Measurements from ENCODE around the gene PLN.

The PLN gene

DNA sequence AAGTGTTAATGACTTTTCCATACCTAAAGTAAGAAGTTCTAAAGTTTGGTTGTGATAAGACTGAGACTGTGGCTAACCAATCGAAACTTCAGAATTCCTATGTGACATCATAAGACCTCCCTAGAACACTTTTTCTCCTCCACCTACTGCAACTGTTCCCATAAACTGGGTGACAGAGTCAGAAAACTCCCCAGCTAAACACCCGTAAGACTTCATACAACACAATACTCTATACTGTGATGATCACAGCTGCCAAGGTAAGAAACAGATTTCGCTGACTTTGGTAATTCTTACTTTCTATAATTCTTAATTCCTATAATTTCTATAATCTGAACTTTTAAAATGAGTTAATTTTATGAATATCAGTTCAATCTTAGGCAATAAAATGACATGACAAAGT is at the start of gene PLN:
TSS of gene PLN (plus strand) at position 161 of the 400 bp plus-strand sequence. CDS start 10,626 bp downstream, outside the sequence.
- no peak for DNase-seq (ENCODE audit: low read depth in 1 of 2, low spot score in 1 of 2)

DNA sequence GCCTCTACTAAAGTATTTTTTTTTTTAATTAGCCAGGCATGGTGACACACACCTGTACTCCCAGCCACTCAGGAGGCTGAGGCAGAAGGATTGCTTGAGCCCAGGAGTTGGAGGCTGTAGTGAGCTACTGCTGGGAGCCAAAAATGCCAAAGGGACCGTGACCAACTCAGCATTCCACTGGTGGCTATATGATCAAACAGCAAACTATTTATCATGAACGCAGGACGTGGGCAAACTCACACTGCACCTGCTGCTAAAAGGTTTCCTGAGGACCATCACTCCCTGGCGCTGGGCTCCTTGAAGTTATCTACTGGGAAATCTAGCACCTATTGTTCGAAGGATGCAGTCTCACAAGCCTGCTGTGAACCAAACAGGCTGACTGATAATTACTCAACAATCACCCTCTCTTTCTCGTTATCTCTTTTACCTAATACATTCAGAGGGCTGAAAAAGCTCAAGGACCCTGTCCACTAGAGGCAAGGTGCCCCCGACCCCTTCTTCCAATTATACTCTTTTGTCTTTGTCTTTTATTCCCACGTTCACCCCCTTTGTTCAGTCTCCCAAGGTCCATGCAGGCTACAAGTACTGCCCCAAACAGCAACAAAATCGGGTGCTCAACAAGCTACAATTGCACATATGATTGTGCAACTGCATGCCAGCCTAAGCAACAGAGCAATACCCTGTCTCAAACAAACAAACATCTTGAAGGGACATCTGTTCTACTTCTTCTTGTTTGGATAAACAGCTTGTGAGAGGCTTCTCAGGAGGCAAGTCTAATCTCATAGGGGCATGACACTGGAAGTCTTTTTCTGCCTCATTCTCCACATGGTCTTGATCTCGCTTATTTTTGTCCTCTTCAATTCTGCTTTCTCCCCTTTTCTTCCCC is 47.7 kb upstream of the PLN start:
- no peak for DNase-seq (ENCODE audit: low read depth in 1 of 2, low spot score in 1 of 2)

DNA sequence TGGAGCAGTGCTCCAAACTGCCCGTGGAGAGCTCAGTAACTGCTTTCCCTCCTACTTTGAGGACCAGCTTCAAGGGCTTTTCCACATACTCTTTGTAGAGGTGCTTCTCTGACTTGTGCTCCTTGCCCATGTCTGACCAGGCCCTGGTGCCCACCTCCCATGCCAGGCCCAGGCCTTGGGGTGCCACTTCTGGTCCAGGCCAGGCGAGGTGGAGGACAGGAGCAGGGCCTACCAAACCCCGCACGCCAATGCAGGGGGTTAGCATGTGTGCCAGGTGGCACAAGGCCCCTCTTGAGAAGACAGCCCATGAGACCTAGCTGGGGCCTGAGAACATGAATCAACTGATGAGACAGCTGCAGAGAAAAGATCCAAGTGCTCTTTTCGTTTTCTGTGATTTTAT is 47.0 kb upstream of the PLN start:
- DNase-seq (ENCODE audit: low read depth in 1 of 2, low spot score in 1 of 2) = no peak

DNA sequence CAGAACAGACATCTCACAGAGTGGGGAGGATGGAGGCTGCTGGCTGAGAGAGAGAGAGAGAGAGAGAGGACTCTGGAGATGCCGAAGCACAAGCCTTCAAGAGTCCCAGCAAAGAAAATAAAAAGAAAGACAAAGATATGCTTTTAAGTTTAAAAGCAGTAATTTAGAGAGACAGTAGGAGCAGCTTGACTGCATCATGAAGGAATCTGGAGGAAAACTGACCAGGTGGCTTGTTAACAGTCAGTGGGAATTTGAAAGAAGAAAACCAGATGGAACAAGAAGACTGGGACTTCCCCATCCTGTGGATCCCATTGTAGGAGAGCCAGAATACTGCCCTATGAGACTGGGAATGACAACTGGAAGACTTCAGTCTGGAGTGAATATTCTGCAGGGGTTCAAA is 46.3 kb upstream of the PLN start:
- no peak for DNase-seq (ENCODE audit: low read depth in 1 of 2, low spot score in 1 of 2)

DNA sequence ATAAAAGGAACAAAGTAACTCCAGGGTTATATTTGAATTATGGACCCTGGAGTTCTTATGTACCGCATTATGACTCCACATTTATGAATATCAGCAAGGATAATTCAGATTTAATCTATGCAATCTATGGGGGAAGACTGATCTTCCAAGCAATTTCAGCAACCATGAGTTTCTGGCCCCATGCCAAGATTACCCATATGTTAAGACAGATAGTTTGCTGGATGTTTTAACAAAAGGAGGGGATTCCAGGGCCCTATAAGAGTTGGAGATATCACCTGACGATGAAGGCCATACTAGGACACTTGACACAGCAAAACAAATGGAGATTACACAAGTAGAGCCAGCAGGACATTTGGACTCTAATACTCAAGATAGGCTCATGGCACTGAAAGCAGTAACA is 45.9 kb upstream of the PLN start:
- no peak for DNase-seq (ENCODE audit: low read depth in 1 of 2, low spot score in 1 of 2)

DNA sequence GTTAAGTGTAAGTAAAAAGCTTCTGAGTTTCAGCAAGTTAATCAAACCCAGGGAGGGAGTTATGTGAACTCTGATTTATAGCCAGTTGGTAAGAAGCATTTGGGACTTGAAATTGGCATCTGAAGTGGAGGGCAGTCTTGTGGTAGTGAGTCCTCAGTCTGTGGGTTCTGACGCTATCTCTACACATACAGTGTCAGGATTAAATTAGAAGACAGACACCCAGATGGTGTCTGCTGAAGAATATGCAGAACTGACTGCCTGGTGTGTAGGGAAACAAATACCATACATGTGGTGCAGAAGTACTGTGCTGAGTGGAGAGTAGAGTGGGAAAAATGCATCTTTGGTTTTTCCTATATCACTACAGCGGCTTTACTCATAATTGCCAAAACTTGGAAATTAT is 43.5 kb upstream of the PLN start:
- DNase-seq (ENCODE audit: low read depth in 1 of 2, low spot score in 1 of 2) = no peak

DNA sequence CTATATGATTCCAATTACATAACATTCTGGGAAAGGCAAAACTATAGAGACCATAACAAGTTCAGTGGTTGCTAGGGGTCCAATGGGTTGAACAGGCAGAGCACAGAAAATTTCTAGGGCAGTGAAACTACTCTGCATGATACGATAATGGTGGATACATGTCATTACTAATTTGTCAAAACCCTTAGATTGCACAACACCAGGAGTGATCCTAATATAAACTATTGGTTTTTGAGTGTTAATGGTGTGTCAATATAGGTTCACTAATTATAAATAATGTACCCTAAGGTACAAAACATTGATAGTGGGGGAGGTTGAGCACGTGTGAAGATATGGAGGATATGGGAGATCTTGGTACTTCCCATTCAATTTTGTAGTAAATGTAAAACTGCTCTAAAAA is 42.4 kb upstream of the PLN start:
- no peak for DNase-seq (ENCODE audit: low read depth in 1 of 2, low spot score in 1 of 2)

DNA sequence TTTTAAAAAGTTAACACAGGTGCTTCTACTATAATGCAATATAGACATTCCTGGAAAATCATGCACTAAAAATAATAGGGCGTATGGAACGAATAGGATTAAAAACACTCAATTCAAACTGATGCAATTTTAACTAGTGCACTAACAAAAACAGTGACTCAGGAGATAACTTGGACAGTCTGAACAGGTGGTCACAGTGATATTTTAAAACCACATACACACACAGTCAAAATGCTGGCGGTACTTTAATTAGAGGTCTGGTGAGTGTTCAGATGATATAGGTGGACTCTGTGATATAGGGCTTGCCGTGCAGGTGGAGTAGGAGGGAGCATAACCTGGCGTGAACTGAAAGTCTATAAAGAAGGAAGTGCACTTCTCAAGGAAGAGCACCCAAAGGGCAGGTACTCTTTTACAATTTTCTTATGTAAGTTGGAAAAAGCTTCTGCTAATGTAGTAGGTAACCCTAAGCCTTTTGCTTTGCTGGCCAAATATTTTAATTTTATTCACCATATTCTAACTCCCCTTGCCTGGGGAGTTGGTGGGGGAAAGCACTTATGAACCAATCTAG is 41.9 kb upstream of the PLN start:
- no peak for DNase-seq (ENCODE audit: low read depth in 1 of 2, low spot score in 1 of 2)

DNA sequence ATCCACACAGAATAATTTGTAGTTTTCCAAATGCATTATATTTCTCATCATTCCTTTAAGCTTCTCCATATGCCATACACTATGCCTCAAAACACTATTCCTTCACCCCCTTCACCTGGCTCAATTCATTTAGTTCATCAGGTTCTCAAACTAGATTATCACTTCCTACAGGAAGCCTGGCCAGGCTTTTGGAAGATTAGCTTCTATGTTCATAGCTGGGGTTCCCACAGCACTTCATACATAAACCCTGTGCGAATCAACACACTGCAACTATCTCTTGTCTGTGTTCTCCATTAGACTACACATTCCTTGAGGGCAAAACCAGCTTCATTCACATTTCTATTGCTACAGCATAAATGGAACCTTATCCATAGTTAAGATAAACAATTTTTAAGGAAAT is 40.5 kb upstream of the PLN start:
- no peak for DNase-seq (ENCODE audit: low read depth in 1 of 2, low spot score in 1 of 2)

DNA sequence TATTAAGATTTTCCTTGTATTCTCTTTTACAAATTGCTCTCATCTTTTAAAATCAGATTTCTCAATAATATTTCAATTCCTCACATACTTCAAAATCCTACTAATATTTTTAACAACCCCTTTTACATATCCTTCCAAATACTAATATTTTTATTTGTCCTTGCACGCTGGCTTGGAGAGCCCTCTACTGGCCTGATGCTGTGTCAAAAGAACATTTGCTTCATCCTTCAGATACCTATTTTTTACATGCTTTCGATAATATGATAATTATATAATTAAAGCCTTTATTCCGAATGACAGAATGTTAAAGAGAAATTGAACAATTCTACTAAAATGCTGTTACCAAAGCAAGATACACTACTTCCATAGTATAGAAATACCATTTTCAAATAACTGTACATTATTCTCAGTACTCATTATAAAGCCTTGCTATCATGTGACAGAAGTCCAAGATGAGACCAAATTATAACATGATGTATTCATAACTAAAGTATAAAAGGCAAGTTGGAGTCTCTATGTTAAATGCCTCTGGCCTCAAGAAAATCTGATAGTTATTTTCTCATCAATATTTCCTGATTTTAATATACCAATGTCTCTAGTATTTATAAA is 39.0 kb upstream of the PLN start:
- no peak for DNase-seq (ENCODE audit: low read depth in 1 of 2, low spot score in 1 of 2)

DNA sequence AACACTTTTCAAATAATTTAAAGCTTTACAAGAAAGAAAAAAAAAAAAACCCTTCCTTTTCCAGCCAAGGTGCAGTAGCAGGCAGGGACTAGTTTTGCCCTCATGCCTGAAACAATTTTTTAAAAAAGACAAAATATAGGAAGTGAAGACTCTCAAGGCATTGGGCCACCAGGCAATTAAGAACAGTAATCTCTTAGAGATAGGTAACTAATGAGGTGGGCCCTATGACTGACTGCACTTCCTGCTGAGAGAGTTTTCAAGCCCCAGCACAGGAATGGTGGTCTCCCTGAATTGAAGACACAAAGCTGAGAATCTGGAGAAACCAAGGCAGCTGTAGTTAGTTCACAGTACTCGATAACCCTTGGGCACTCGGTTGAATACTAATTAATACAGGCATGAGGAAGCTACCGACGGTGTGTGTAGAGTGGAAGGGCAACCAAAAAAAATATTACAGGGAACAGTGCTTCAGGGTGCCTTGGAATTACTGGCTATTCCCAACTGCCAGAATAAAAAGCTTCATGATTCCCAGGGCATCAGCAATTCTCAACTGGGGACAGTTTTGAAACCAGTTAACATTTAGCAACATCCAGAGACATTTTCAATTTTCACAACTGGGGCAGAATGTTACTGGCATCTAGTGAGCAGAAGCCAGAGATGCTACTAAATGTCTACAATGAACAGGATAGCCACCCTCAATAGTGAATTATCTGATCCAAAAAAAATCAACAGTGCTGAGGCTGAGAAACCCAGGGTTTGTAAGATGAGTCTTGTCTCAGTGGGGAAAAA is 36.0 kb upstream of the PLN start:
- no peak for DNase-seq (ENCODE audit: low read depth in 1 of 2, low spot score in 1 of 2)

DNA sequence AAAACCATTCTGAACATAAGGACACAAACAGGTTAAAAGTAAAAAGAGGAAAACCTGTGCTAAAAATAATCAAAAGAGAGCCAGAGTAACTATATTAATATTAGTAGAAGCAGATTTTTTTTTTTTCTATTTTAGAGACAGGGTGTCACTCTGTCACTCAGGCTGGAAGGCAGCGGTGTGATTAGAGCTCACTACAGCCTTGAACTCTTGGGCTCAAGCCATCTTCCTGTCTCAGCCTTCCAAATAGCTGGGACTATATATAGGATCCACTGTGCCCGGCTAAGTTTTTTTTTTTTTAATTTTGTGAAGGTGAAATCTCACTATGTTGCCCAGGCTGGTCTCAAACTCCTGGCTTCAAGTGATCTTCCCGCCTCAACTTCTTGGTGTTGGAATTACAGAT is 33.4 kb upstream of the PLN start:
- DNase-seq (ENCODE audit: low read depth in 1 of 2, low spot score in 1 of 2) = no peak

DNA sequence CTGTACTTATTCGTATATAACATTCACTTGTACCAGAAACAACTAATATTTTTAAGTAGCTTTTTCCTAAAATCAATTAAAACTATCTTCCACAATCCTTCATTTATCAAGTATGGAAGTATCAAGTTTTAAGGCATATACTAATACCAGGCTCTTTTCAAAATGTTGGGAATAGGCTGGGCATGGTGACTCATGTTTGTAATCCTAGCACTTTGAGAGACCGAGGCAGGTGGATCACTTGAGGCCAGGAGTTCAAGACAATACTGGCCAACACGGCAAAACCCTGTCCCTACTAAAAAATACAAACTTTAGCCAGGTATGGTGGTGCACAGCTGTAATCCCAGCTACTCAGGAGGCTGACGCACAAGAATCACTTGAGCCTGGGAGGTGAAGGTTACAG is 25.7 kb upstream of the PLN start:
- DNase-seq (ENCODE audit: low read depth in 1 of 2, low spot score in 1 of 2) = no peak

DNA sequence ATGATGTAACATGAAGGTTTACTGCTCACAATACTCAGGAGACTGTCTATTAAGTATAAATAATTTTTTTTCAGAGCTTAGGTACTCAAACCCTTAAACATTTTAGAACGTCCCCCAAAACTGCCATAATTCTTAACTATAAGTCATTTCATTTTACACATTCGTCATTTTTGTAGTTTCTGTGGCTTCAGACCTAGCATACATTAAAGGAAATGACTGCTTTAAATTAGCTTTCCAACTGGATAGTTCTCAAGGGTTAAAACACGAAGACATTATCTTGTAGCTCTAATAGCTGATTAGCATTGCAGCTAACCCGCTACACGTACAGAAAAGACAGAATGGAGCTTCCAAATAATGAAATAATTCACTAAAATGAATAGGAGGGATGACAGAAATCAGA is 24.9 kb upstream of the PLN start:
- DNase-seq (ENCODE audit: low read depth in 1 of 2, low spot score in 1 of 2) = no peak

DNA sequence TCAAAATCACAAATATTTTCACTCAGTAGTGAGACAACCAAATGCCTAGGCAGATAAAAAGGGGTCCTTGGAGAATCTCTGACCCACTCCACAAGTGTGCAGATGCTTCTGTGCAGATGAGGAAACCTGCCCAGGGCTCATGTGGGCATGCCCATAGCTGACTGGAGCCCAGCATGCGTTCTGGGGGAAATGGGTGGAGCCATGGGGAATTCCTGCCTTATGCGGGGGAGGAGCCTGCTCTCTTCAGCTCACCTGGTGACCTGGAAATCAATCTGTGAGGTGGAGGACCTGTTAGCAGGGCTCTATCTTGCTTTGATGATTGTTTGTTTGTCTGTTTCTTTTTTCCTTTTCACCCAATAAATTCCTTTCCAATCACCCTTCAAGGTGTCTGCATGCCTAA is 23.4 kb upstream of the PLN start:
- no peak for DNase-seq (ENCODE audit: low read depth in 1 of 2, low spot score in 1 of 2)

DNA sequence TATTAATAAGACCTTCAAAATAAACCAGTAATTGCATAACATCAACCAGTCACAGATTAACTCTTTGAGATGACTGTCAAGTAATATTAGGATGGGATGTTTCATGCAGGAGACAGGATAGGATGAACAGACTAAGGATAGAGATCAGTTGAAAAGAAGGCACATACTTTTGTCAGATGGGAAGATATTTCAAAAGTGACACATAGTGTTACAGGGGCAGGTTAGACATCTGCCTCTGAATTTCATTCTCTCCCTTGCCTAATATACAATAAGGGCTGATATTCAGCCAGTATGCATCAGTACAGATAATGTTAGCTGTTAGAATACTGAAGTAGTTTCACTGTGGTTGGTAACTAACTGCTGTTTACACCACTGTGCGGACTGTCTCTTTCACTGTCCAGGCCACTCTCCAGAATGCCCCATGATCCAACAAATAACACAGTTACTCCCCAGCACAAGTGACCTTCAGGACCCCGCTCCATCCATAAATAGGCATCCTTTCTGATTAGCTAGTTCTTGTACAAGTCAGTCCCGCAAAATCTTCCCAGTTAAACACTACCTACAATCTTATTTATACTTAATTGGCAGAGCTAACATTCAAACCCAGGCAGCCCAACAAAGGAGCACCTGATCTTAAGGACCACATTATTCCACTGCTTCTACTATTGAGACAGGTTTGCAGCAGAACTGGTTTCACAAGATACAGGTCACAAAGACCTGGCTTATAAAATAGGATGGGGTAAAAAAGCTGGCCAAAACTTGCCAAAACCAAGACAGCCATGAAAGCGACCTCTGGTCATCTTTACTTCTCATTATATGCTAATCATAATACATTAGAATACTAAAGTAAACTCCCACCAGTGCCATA is 21.9 kb upstream of the PLN start:
- DNase-seq (ENCODE audit: low read depth in 1 of 2, low spot score in 1 of 2) = no peak

DNA sequence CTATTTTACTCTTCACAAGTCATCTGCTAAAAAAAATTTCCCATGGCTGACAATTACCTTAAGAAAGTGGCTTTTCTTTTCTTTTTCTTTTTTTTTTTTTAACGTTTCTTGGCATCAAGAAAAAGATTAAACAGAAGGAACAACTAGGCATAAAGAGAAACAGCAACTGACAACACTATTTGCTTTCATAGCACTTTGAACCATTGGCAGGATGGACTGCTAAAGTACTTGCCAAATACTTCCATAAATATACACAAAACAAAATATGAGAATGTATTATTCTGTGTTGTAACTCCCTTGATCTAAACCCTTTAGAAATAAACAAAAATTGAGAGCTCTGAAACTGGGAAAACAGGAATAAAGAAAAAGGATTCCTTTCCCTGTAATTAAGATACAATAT is 20.0 kb upstream of the PLN start:
- DNase-seq (ENCODE audit: low read depth in 1 of 2, low spot score in 1 of 2) = no peak

DNA sequence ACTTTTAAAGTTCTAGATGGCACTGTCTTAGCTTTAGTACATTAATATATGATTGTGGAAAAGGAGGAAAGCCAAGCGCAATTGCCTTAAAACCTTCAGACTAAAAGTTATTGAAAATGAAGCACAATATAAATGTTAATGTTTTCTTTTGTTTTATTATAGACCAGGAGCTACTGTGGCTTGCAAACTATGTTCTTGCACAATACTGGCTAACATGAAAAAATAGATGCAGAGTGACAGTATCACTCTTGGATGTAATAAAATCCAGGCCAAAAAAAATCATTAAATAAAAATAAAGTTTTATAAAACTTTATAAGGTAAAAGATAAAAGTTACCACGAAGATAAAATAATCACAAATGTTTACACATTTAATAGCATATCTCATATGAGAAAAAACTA is 18.3 kb upstream of the PLN start:
- no peak for DNase-seq (ENCODE audit: low read depth in 1 of 2, low spot score in 1 of 2)

DNA sequence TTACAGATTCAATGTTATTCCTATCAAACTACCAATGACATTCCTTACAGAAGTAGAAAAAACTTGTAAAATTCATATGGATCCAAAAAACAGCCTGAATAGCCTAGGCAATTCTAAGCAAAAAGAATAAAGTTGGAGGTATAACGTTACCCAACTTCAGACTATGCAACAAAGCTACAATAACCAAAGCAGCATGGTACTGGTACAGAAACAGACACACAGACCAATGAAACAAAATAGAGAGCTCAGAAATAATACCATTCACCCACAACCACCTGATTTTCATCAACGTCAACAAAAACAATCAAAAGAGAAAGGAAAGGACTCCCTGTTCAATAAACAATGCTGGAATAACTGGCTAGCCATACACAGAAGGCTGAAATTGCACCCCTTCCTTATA is 17.2 kb upstream of the PLN start:
- DNase-seq (ENCODE audit: low read depth in 1 of 2, low spot score in 1 of 2) = no peak

DNA sequence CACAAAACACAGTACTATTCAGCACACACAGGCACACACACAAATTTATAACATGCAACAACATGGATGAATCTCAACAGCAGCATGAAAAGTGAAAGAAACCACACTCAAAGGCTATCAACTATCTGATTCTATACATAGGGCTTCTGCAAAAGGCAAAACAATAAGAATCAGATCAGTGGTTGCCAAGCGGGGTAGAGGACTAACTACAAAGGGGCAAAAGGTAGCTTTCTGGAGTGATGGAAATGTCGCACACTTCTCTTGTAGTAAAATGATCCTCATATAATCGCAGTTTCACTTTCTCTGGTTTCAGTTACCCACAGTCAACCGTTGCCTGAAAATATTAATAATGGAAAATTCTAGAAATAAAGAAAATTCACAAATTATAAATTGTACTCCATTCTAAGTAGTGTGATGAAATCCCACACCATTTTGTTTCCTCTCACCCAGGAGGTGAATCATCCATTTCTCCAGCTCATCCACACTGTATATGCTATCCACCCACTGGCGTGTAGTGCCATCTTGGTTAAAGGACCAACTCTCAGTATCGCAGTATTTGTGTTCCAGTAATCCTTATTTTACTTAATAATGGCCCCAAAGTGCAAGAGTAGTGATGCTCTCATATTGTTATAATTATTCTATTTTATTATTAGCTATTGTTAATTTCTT is 12.8 kb upstream of the PLN start:
- DNase-seq (ENCODE audit: low read depth in 1 of 2, low spot score in 1 of 2) = no peak
